Osteocyte (in vitro differentiated cells): ENCODE measurements around the gene CALML4. TPM values are rescaled to one million over a fixed set of nuclear protein-coding genes. Genes with fewer than 3 reads are reported as not detected.
"Not testable (repeated sequence)": the region's sequence is repeated elsewhere in the genome, so short reads cannot be mapped to it uniquely, and the experiment has no call there.

Experiments used
- DNase-seq: peaks from one replicate; pipeline ENCODE4 v3.0.0; 2021; ENCODE audit warnings: mixed read lengths; ENCODE audit not compliant: unreplicated experiment; ENCODE audit errors: extremely low spot score
- H3K27ac Mint-ChIP-seq: one replicate; pipeline ENCODE4 v1.8.0; 2021; ENCODE audit warnings: mild to moderate bottlenecking, mixed read lengths; ENCODE audit not compliant: unreplicated experiment
- H3K27me3 Mint-ChIP-seq: one replicate; pipeline ENCODE4 v1.8.0; 2021; ENCODE audit warnings: mixed read lengths; ENCODE audit not compliant: unreplicated experiment
- H3K36me3 Mint-ChIP-seq: one replicate; pipeline ENCODE4 v1.8.0; 2021; ENCODE audit warnings: mixed read lengths; ENCODE audit not compliant: unreplicated experiment
- H3K4me1 Mint-ChIP-seq: one replicate; pipeline ENCODE4 v1.8.0; 2021; ENCODE audit warnings: mixed read lengths; ENCODE audit not compliant: unreplicated experiment
- H3K4me3 Mint-ChIP-seq: one replicate; pipeline ENCODE4 v1.8.0; 2021; ENCODE audit warnings: mild to moderate bottlenecking, moderate library complexity, mixed read lengths; ENCODE audit not compliant: unreplicated experiment
- H3K9me3 Mint-ChIP-seq: one replicate; pipeline ENCODE4 v1.8.0; 2021; ENCODE audit warnings: mixed read lengths; ENCODE audit not compliant: unreplicated experiment
- CTCF ChIP-seq: fragments of 200-600 bp; sonication (generic); IDR thresholded peaks from 2 replicates; pipeline ENCODE4 v1.5.0; 2021; ENCODE audit warnings: antibody characterized with exemption, mild to moderate bottlenecking, moderate library complexity
- total RNA-seq: library from RNA; stranded (reverse); gene quantifications from 2 replicates; pipeline ENCODE4 v1.2.1, GENCODE V29; 2021

Gene CALML4
- total RNA-seq, 1 donor from 2014 or later: 2.0 TPM

GRCh38 chr15:68241088-68241935, 36.2 kb upstream of the CALML4 start:
- no peak for TF ChIP-seq CTCF
- Mint-ChIP-seq H3K36me3 (peaks cover 2% of the 10 kb centered on the region), H3K4me1 (peaks cover 2% of the 10 kb centered on the region), H3K27me3 (no peaks in the 10 kb centered on the region), H3K27ac (peak overlapping the region; percentile 32), H3K9me3 (peaks cover 10% of the 10 kb centered on the region), H3K4me3 (no peak overlapping the region)
- no peak for DNase-seq

GRCh38 chr15:68239025-68239424, 33.9 kb upstream of the CALML4 start:
- H3K9me3 Mint-ChIP-seq: peaks cover 10% of the 10 kb centered on the region
- peaks cover 2% of the 10 kb centered on the region for H3K36me3 Mint-ChIP-seq
- H3K4me1 Mint-ChIP-seq: peaks cover 2% of the 10 kb centered on the region
- H3K4me3 Mint-ChIP-seq: no peak overlapping the region
- no peak for TF ChIP-seq CTCF
- DNase-seq: no peak
- H3K27me3 Mint-ChIP-seq: no peaks in the 10 kb centered on the region
- H3K27ac Mint-ChIP-seq: no peak overlapping the region

GRCh38 chr15:68235022-68235421, 29.9 kb upstream of the CALML4 start:
- no peak for TF ChIP-seq CTCF
- Mint-ChIP-seq H3K36me3 (no peaks in the 10 kb centered on the region), H3K27me3 (no peaks in the 10 kb centered on the region), H3K27ac (no peak overlapping the region), H3K9me3 (peaks cover 6% of the 10 kb centered on the region), H3K4me1 (peaks cover 3% of the 10 kb centered on the region), H3K4me3 (no peak overlapping the region)
- peak; percentile 54 for DNase-seq

GRCh38 chr15:68234520-68234919, 29.4 kb upstream of the CALML4 start:
- not testable (repeated sequence) for H3K4me3 Mint-ChIP-seq, H3K36me3 Mint-ChIP-seq, H3K4me1 Mint-ChIP-seq, H3K9me3 Mint-ChIP-seq, H3K27me3 Mint-ChIP-seq, H3K27ac Mint-ChIP-seq
- peak; percentile 63 for DNase-seq

- no peaks in the 10 kb centered on the region for H3K27me3 Mint-ChIP-seq
- no peak overlapping the region for H3K27ac Mint-ChIP-seq
- no peak overlapping the region for H3K4me3 Mint-ChIP-seq
- H3K4me1 Mint-ChIP-seq: peaks cover 6% of the 10 kb centered on the region
- no peak for TF ChIP-seq CTCF
- peaks cover 5% of the 10 kb centered on the region for H3K9me3 Mint-ChIP-seq
- DNase-seq: peak; percentile 63
- no peaks in the 10 kb centered on the region for H3K36me3 Mint-ChIP-seq
Observed at GRCh38 chr15:68234060-68234459, 28.9 kb upstream of the CALML4 start.
